Measurements from ENCODE around the gene APBA1.

The APBA1 gene

DNA sequence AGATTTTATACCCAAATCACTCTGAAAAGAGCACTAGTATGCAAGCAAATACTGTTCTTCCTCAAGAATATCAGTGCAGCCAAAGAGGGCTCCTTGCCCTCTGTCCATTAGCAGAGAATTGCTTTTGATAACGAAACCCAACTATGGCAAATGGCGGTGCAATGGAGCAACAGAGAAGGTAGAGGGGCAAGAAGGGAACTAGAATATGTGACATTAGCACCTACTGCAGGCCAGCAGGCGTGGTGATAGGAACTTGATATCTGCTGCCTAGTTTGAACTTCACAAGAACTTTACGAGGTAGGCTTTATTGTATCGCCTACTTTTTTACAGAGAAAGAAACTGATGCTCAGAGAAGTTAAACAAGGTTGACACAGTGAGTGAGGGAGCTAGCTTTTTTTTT, 66.1 kb downstream of the APBA1 start:
- H3K4me3 ChIP-seq (ENCODE audit: control insufficient read depth, low read depth, low read length), result no peak overlapping the region
- DNase-seq (ENCODE audit: low read depth), result no peak
- TF ChIP-seq, protein P1, sequence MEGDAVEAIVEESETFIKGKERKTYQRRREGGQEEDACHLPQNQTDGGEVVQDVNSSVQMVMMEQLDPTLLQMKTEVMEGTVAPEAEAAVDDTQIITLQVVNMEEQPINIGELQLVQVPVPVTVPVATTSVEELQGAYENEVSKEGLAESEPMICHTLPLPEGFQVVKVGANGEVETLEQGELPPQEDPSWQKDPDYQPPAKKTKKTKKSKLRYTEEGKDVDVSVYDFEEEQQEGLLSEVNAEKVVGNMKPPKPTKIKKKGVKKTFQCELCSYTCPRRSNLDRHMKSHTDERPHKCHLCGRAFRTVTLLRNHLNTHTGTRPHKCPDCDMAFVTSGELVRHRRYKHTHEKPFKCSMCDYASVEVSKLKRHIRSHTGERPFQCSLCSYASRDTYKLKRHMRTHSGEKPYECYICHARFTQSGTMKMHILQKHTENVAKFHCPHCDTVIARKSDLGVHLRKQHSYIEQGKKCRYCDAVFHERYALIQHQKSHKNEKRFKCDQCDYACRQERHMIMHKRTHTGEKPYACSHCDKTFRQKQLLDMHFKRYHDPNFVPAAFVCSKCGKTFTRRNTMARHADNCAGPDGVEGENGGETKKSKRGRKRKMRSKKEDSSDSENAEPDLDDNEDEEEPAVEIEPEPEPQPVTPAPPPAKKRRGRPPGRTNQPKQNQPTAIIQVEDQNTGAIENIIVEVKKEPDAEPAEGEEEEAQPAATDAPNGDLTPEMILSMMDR (conservative IDR thresholded peaks at IDR 0.05; ENCODE audit: control insufficient read depth, insufficient read depth, low read depth, low read length), result no peak

DNA sequence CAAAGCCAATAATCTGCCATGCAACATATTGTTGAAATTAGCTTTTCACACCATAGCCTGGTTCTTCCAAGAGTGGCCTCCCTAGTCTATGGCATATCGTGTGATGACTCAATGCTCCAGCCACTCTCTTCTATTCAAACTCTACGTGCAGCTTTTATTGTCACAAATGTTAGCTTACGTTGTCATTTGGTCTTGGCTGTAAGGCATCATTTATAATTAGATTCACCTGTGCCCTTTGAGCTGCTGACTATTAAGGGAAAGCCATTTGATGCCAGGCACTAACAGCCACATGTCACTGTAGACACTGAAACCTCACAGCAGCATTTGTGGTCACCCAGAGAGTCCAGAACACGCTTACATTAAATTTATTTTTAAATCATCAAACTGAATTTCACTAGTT, 66.8 kb downstream of the APBA1 start:
- no peak for DNase-seq (ENCODE audit: low read depth)

DNA sequence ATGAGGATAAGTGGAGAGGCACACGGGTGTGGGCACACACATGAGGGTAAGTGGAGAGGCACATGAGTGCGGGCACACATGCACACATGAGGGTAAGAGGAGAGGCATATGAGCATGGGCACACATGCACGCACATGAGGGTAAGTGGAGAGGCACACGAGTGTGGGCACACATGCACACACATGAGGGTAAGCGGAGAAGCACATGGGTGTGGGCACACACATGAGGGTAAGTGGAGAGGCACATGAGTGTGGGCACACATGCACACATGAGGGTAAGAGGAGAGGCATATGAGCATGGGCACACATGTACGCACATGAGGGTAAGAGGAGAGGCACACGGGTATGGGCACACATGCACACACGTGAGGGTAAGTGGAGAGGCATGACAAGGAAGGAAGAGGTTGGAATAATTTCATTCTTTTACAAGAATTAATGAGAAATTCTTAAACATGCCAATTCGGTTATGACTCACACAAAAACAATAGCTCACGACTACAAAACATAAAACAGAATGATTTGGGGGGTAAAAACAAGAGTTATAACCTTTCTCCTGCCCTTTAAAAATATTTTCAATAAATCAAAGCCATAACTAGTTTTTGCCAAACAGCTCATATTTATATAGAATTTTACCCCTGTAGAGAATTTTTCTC, 67.5 kb downstream of the APBA1 start:
- TF ChIP-seq, protein P1 (conservative IDR thresholded peaks at IDR 0.05; ENCODE audit: control insufficient read depth, insufficient read depth, low read depth, low read length), result no peak
- DNase-seq (ENCODE audit: low read depth), result no peak
- H3K4me3 ChIP-seq (ENCODE audit: control insufficient read depth, low read depth, low read length), result no peak overlapping the region

More for the DNA sequence above, 66.8 kb downstream of the APBA1 start:
- TF ChIP-seq, protein P1 (conservative IDR thresholded peaks at IDR 0.05; ENCODE audit: control insufficient read depth, insufficient read depth, low read depth, low read length), result no peak
- H3K4me3 ChIP-seq (ENCODE audit: control insufficient read depth, low read depth, low read length), result no peak overlapping the region

DNA sequence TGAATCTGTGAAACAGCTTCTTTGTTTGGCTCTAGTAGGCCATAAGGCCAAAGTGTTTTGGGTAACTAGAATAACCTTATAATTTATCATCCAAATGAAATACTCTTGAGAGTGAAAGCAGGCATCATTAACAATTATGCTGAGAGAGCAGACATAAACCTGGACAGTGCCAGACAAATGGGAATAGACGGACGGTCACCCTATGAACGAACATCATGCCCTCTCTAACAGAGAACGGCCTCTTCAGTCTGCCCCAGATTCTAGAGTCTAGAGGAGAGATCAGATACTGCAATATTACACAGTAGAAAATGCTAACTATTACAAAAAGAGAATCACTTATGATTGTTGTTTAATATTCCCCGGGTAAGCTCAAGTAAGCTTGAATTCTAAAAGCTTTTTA, 68.5 kb downstream of the APBA1 start:
- DNase-seq (ENCODE audit: low read depth), result no peak
- TF ChIP-seq, protein P1 (conservative IDR thresholded peaks at IDR 0.05; ENCODE audit: control insufficient read depth, insufficient read depth, low read depth, low read length), result no peak
- H3K4me3 ChIP-seq (ENCODE audit: control insufficient read depth, low read depth, low read length), result no peak overlapping the region

DNA sequence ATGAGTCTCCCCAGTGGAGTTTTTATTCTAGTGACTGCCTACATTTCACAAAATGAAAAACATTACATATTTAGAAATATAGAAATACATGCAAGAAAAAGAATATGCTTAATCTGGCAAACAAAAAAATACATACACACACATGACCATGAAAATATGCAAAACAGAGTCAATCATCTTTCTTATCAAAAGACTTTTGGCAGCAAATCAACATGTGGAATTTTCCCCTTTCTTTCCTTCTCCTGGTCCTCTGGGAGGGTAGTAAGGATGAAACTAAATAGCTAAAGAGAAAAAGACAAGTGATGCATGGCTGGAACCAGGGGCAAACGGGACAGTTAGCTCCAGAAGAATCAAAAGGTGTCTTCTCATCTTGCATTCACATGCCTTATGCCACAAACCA, 69.4 kb downstream of the APBA1 start:
- no peak for DNase-seq (ENCODE audit: low read depth)
- no peak overlapping the region for H3K4me3 ChIP-seq (ENCODE audit: control insufficient read depth, low read depth, low read length)
- TF ChIP-seq, protein P1 (conservative IDR thresholded peaks at IDR 0.05; ENCODE audit: control insufficient read depth, insufficient read depth, low read depth, low read length), result no peak

DNA sequence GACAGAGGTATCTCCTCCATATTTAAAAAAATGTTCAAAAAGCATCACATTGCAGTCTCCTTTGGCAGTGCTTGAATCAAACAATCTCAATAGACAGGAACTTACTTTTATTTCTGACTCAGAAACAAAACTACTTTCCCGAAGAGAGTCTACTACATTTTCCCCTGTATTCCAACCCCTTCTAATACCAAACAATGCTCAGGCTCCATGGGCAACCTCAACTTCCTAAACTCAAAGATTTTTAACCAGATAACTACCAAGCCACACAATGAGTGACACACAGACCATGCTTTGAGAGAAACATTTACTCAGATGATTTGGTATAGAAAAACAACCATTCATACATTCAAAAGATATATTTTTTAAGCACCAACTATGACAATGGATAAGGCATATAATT, 70.5 kb downstream of the APBA1 start:
- TF ChIP-seq, protein P1 (conservative IDR thresholded peaks at IDR 0.05; ENCODE audit: control insufficient read depth, insufficient read depth, low read depth, low read length), result no peak
- no peak for DNase-seq (ENCODE audit: low read depth)
- no peak overlapping the region for H3K4me3 ChIP-seq (ENCODE audit: control insufficient read depth, low read depth, low read length)
